Measurements from ENCODE around the gene CCDC7. TPM values are rescaled to one million over a fixed set of nuclear protein-coding genes. Genes with fewer than 3 reads are reported as not detected.
"Not testable (repeated sequence)": the region's sequence is repeated elsewhere in the genome, so short reads cannot be mapped to it uniquely, and the experiment has no call there.

Gene CCDC7
- total RNA-seq, 1 experiment from 2014 or later = 1.9 TPM

- TF ChIP-seq STAT6 (CRISPR knock-in tag; conservative IDR thresholded peaks at IDR 0.05; ENCODE audit: low read depth) = no peak
- no peak for TF ChIP-seq NFE2L1 (CRISPR knock-in tag; IDR thresholded peaks at IDR 0.05)
Observed at GRCh38 chr10:32731527-32731926, 285.6 kb downstream of the CCDC7 start (continued).

GRCh38 chr10:32738958-32739357, 293.0 kb downstream of the CCDC7 start:
- no peak for DNase-seq (ENCODE audit: low spot score)
- Mint-ChIP-seq H3K36me3 (no peaks in the 10 kb centered on the region), H3K9me3 (peaks cover 11% of the 10 kb centered on the region), H3K4me3 (no peak overlapping the region), H3K27me3 (ENCODE audit: low read depth) (no peaks in the 10 kb centered on the region), H3K27ac (no peak overlapping the region), H3K4me1 (no peaks in the 10 kb centered on the region)
- ATAC-seq = no peak
- TF ChIP-seq ZNF219 (CRISPR knock-in tag; IDR thresholded peaks at IDR 0.05; ENCODE audit: borderline replicate concordance) (no peak), HMGA2 (CRISPR knock-in tag; IDR thresholded peaks at IDR 0.05) (no peak)
- ChIA-PET POLR2A (no interaction called here), CTCF (no interaction called here)

GRCh38 chr10:32744321-32744720, 298.4 kb downstream of the CCDC7 start:
- ATAC-seq (no peak), DNase-seq (ENCODE audit: low spot score) (no peak)
- CTCF ChIA-PET = no interaction called here
- no peaks in the 10 kb centered on the region for H3K36me3 Mint-ChIP-seq
- H3K27ac Mint-ChIP-seq = no peak overlapping the region
- no peak overlapping the region for H3K4me3 Mint-ChIP-seq
- peaks cover 21% of the 10 kb centered on the region for H3K9me3 Mint-ChIP-seq
- H3K27me3 Mint-ChIP-seq (ENCODE audit: low read depth) = no peaks in the 10 kb centered on the region
- TF ChIP-seq MAX (CRISPR knock-in tag; IDR thresholded peaks at IDR 0.05) (no peak), ZMAT4 (CRISPR knock-in tag; IDR thresholded peaks at IDR 0.05) (no peak), MXD4 (CRISPR knock-in tag; IDR thresholded peaks at IDR 0.05; ENCODE audit: borderline replicate concordance) (no peak), TCF7 (CRISPR knock-in tag; IDR thresholded peaks at IDR 0.05; ENCODE audit: low read depth) (no peak), STAT6 (CRISPR knock-in tag; conservative IDR thresholded peaks at IDR 0.05; ENCODE audit: low read depth) (no peak)
- no peaks in the 10 kb centered on the region for H3K4me1 Mint-ChIP-seq
- POLR2A ChIA-PET = no interaction called here

- POLR2A ChIA-PET = no interaction called here
- no peak overlapping the region for H3K4me3 Mint-ChIP-seq
Observed at GRCh38 chr10:32746869-32747268, 300.9 kb downstream of the CCDC7 start.

GRCh38 chr10:32751582-32751981, 305.6 kb downstream of the CCDC7 start:
- ATAC-seq (no peak), DNase-seq (ENCODE audit: low spot score) (no peak)
- Mint-ChIP-seq H3K4me1 (no peaks in the 10 kb centered on the region), H3K36me3 (peaks cover 20% of the 10 kb centered on the region), H3K27ac (no peak overlapping the region), H3K4me3 (no peak overlapping the region), H3K27me3 (ENCODE audit: low read depth) (peaks cover 10% of the 10 kb centered on the region), H3K9me3 (peaks cover 51% of the 10 kb centered on the region)
- ChIA-PET POLR2A (no interaction called here), CTCF (no interaction called here)
- no peak for TF ChIP-seq RORB (CRISPR knock-in tag; IDR thresholded peaks at IDR 0.05)
- TF ChIP-seq GRHL2 (CRISPR knock-in tag; IDR thresholded peaks at IDR 0.05; ENCODE audit: insufficient replicate concordance, severe bottlenecking) = no peak
- no peak for TF ChIP-seq KAT7 (CRISPR knock-in tag; IDR thresholded peaks at IDR 0.05; ENCODE audit: borderline replicate concordance)
- no peak for TF ChIP-seq JAZF1 (CRISPR knock-in tag; IDR thresholded peaks at IDR 0.05)
- TF ChIP-seq ATF6 (CRISPR knock-in tag; IDR thresholded peaks at IDR 0.05) = no peak
- no peak for TF ChIP-seq TEAD4 (CRISPR knock-in tag; IDR thresholded peaks at IDR 0.05)

More at GRCh38 chr10:32746869-32747268, 300.9 kb downstream of the CCDC7 start:
- no peaks in the 10 kb centered on the region; the same call in none of the 2 replicates for H3K27me3 Mint-ChIP-seq (ENCODE audit: low read depth)
- CTCF ChIA-PET = no interaction called here
- ATAC-seq = no peak
- no peaks in the 10 kb centered on the region for H3K4me1 Mint-ChIP-seq
- no peak for DNase-seq (ENCODE audit: low spot score)
- no peaks in the 10 kb centered on the region for H3K36me3 Mint-ChIP-seq
- peaks cover 21% of the 10 kb centered on the region for H3K9me3 Mint-ChIP-seq
- no peak overlapping the region for H3K27ac Mint-ChIP-seq
- TF ChIP-seq GTF2I (CRISPR knock-in tag; conservative IDR thresholded peaks at IDR 0.05) = no peak
- TF ChIP-seq NR3C1 (CRISPR knock-in tag; conservative IDR thresholded peaks at IDR 0.05; ENCODE audit: low read depth) = no peak

- H3K4me3 Mint-ChIP-seq; ATAC-seq; CTCF ChIA-PET; DNase-seq (ENCODE audit: low spot score); H3K4me1 Mint-ChIP-seq; POLR2A ChIA-PET; H3K27ac Mint-ChIP-seq: not testable (repeated sequence)
- Mint-ChIP-seq H3K27me3 (ENCODE audit: low read depth) (peaks cover 14% of the 10 kb centered on the region), H3K36me3 (peaks cover 25% of the 10 kb centered on the region), H3K9me3 (peaks cover 56% of the 10 kb centered on the region)
Observed at GRCh38 chr10:32754900-32755299, 309.0 kb downstream of the CCDC7 start.
